ENCODE measurements around the gene MYO1H. TPM values are rescaled to one million over a fixed set of nuclear protein-coding genes. Genes with fewer than 3 reads are reported as not detected.

The MYO1H gene
- total and polyA plus RNA-seq, 2 of the 8 experiments (the other 6 are each of a cell fraction or from before 2014, with no cell fraction given), result 0.03 TPM; not detected in 1

GRCh38 chr12:109382031-109382430 is 34.3 kb downstream of the MYO1H start (continued):
- no peak for TF ChIP-seq KDM4A (IDR thresholded peaks at IDR 0.05; ENCODE audit: low read depth, low read length, severe bottlenecking)
- no peak for TF ChIP-seq CREB1 (IDR thresholded peaks at IDR 0.05)
- TF ChIP-seq GTF2F1 (IDR thresholded peaks at IDR 0.05; ENCODE audit: borderline replicate concordance, low read depth, low read length), result no peak
- no peak for TF ChIP-seq POLR2AphosphoS5 (IDR thresholded peaks at IDR 0.05; ENCODE audit: low read depth, low read length)
- no peak for TF ChIP-seq SAP30 (IDR thresholded peaks at IDR 0.05; ENCODE audit: insufficient read depth, insufficient replicate concordance, low read length)
- no peak for TF ChIP-seq PHF8 (conservative IDR thresholded peaks at IDR 0.05; ENCODE audit: low read depth, low read length)
